Stomach (tissue), 9 donors: ENCODE results near the gene SQSTM1. TPM values are rescaled to one million over a fixed set of nuclear protein-coding genes. Genes with fewer than 3 reads are reported as not detected.
"Not testable (repeated sequence)": the region's sequence is repeated elsewhere in the genome, so short reads cannot be mapped to it uniquely, and the experiment has no call there.

ENCODE experiments used
- DNase-seq, 2 donors: peaks; one replicate each; pipeline versions ENCODE4 v3.0.0 to v3.0.0-alpha.2; 2013 to 2019
- H3K27ac ChIP-seq, 5 donors: fragments of 200-600 bp in 4 of 5; sonication (generic) in 4 of 5; one replicate each; pipeline ENCODE4 v1.5.1; 2013 to 2019; ENCODE audit warnings: mild to moderate bottlenecking in 1 of 5, moderate library complexity in 1 of 5
- H3K27me3 ChIP-seq, 3 donors: fragments of 200-600 bp; sonication (generic); one replicate each; pipeline ENCODE4 v1.5.1; 2017 to 2019; ENCODE audit warnings: mixed run types in 1 of 3
- H3K36me3 ChIP-seq, 4 donors: fragments of 200-600 bp; sonication (generic); 1 replicate in 3 of 4; 2 replicates in 1 of 4; pipeline ENCODE4 v1.5.1; 2016 to 2019
- H3K4me1 ChIP-seq, 4 donors: fragments of 200-600 bp; sonication (generic); one replicate each; pipeline ENCODE4 v1.5.1; 2016 to 2019
- H3K4me3 ChIP-seq, 4 donors: fragments of 200-600 bp; sonication (generic) in 3 of 4; one replicate each; pipeline ENCODE4 v1.5.1; 2016 to 2019; ENCODE audit warnings: mild to moderate bottlenecking in 1 of 4
- H3K9me3 ChIP-seq, 4 donors: fragments of 200-600 bp; sonication (generic); one replicate each; pipeline ENCODE4 v1.5.1; 2016 to 2019
- CTCF ChIP-seq, 7 experiments: fragments of 450-650 bp in 4 of 7; fragments of 200-600 bp in 3 of 7; sonication (generic) in 3 of 7; IDR thresholded peaks; one replicate each; pipeline ENCODE4 v1.5.1; 2016 to 2019; ENCODE audit warnings: antibody characterized with exemption in 7 of 7, control low read depth in 2 of 7, mild to moderate bottlenecking in 1 of 7
- EP300 ChIP-seq: sonication (generic); formaldehyde crosslinking; IDR thresholded peaks from one replicate; pipeline ENCODE4 v1.6.1; 2017; ENCODE audit warnings: antibody characterized with exemption
- POLR2A ChIP-seq, 4 donors: fragments of 450-650 bp; IDR thresholded peaks; one replicate each; pipeline ENCODE4 v1.6.1; 2016; ENCODE audit warnings: antibody characterized with exemption in 4 of 4, control low read depth in 2 of 4, mild to moderate bottlenecking in 1 of 4, moderate library complexity in 1 of 4
- POLR2AphosphoS5 ChIP-seq, 3 donors: sonication (generic); formaldehyde crosslinking; IDR thresholded peaks; one replicate each; pipeline ENCODE4 v1.6.1; 2016; ENCODE audit warnings: antibody characterized with exemption in 3 of 3
- WGBS, 5 donors: extraction: QIAGEN DNeasy Blood & Tissue Kit in 3 of 5; methylation state at CpG; one replicate each; pipeline versions ENCODE4 v1.1.5 to v1.1.7; 2013 to 2018; 5-methylcytosine and 5-hydroxymethylcytosine counted together
- intact Hi-C: fragments of 100-400 bp; cut with DNase I; formaldehyde crosslinking; loops from one replicate; pipeline ENCODE4 v1.15.1; 2023; ENCODE audit warnings: low total_unique reads
- polyA plus RNA-seq, 3 donors: library from polyadenylated mRNA; stranded (reverse); fragments of 200-250 nt; gene quantifications; one replicate each; pipeline ENCODE4 v1.2.3, GENCODE V29; 2013
- total RNA-seq, 5 donors: library from RNA; depleted of rRNA; stranded (reverse); fragments of >200 nt; gene quantifications; one replicate each; pipeline versions ENCODE4 v1.1.0 to v1.2.3, GENCODE V29; 2014 to 2016
- donor health status: healthy with polysubstance abuse.
- donor health status: Bipolar disorder and iron deficiency.
- donor health status: healthy.

SQSTM1 gene
- total and polyA plus RNA-seq, 8 donors, result 163 to 693 (median 356) TPM

- no peak overlapping the region for H3K27ac ChIP-seq
- no peaks in the 10 kb centered on the region for H3K4me1 ChIP-seq
- H3K9me3 ChIP-seq, result no peaks in the 10 kb centered on the region
- intact Hi-C loops, result no loop called here
- H3K4me3 ChIP-seq, result no peak overlapping the region
- no peak for TF ChIP-seq POLR2AphosphoS5 (IDR thresholded peaks at IDR 0.05)
- TF ChIP-seq POLR2A (IDR thresholded peaks at IDR 0.05), result no peak
- TF ChIP-seq EP300, result no peak
- TF ChIP-seq CTCF (IDR thresholded peaks at IDR 0.05), result no peak
- WGBS, 5 donors, result 91 to 100% (median 98%) methylated on average over 3 of the region's 3 CpGs
- H3K36me3 ChIP-seq, result peaks cover 54 to 97% (median 97%) of the 10 kb centered on the region in 4 donors
- H3K27me3 ChIP-seq, result no peaks in the 10 kb centered on the region
- DNase-seq, result no peak
These were observed 50.2 kb downstream of the SQSTM1 start for GRCh38 chr5:179870952-179871351.

GRCh38 chr5:179871533-179871932 lies 50.8 kb downstream of the SQSTM1 start:
- intact Hi-C loops, H3K9me3 ChIP-seq, H3K27ac ChIP-seq, H3K27me3 ChIP-seq, H3K4me1 ChIP-seq, H3K4me3 ChIP-seq: not testable (repeated sequence)
- H3K36me3 ChIP-seq, result peaks cover 60 to 97% (median 97%) of the 10 kb centered on the region in 4 donors
- 94 to 98% (median 97%) methylated on average over 6 to 14 of the region's 14 CpGs for WGBS, 5 donors
- peak in 1 of 2 donors; percentile 75 for DNase-seq

- WGBS, 5 donors, result 94 to 98% (median 96%) methylated on average over 10 to 15 of the region's 18 CpGs
- intact Hi-C loops, result no loop called here
These were observed 51.5 kb downstream of the SQSTM1 start for GRCh38 chr5:179872055-179872827.

GRCh38 chr5:179872828-179873575 lies 52.3 kb downstream of the SQSTM1 start:
- Histone ChIP-seq H3K4me3 (no peak overlapping the region), H3K36me3 (peaks cover 54 to 97% (median 97%) of the 10 kb centered on the region in 4 donors), H3K27me3 (no peaks in the 10 kb centered on the region), H3K27ac (no peak overlapping the region), H3K9me3 (no peaks in the 10 kb centered on the region), H3K4me1 (no peaks in the 10 kb centered on the region)
- DNase-seq, result no peak
- intact Hi-C loops, result no loop called here
- WGBS, 5 donors, result 89 to 96% (median 93%) methylated on average over 9 to 14 of the region's 14 CpGs
- TF ChIP-seq CTCF (IDR thresholded peaks at IDR 0.05) (no peak), POLR2A (IDR thresholded peaks at IDR 0.05) (no peak), POLR2AphosphoS5 (IDR thresholded peaks at IDR 0.05) (no peak), EP300 (no peak)

More at GRCh38 chr5:179872055-179872827, 51.5 kb downstream of the SQSTM1 start:
- DNase-seq, result peak in 1 of 2 donors; percentile 30
- peaks cover 58 to 97% (median 97%) of the 10 kb centered on the region in 4 donors for H3K36me3 ChIP-seq
- no peaks in the 10 kb centered on the region for H3K27me3 ChIP-seq
- H3K9me3 ChIP-seq, result no peaks in the 10 kb centered on the region
- no peak overlapping the region for H3K4me3 ChIP-seq
- H3K4me1 ChIP-seq, result no peaks in the 10 kb centered on the region
- TF ChIP-seq CTCF (IDR thresholded peaks at IDR 0.05) (no peak), POLR2AphosphoS5 (IDR thresholded peaks at IDR 0.05) (no peak)
- H3K27ac ChIP-seq, result no peak overlapping the region
